RWPE2 (cell line): ENCODE measurements around the gene HERC5.
A peak's percentile ranks its signal among the peaks of the same experiment; 100 is the strongest.

Source experiments
- ATAC-seq: fragments of 200-7000 bp; cut with Tn5 transposase; 3 replicates; pipeline ENCODE4 v1.9.1; 2021; ENCODE audit warnings: low read depth
- DNase-seq: peaks from one replicate; pipeline ENCODE4 v3.0.0-alpha.2; 2020; ENCODE audit warnings: low spot score
- H3K27ac ChIP-seq: fragments of 450-650 bp; 2 replicates; pipeline ENCODE4 v1.5.1; 2017; ENCODE audit warnings: mild to moderate bottlenecking; ENCODE audit not compliant: poor library complexity, severe bottlenecking
- H3K27me3 ChIP-seq: fragments of 250-450 bp; sonication (Bioruptor Pico); 2 replicates; pipeline ENCODE4 v1.5.1; 2021; ENCODE audit warnings: mild to moderate bottlenecking, moderate library complexity; ENCODE audit not compliant: insufficient read depth, poor library complexity, severe bottlenecking
- H3K36me3 ChIP-seq: fragments of 250-450 bp; sonication (Bioruptor Pico); 2 replicates; pipeline ENCODE4 v1.5.1; 2020; ENCODE audit warnings: low read depth, mild to moderate bottlenecking, moderate library complexity
- H3K4me1 ChIP-seq: fragments of 250-450 bp; sonication (Bioruptor Pico); 2 replicates; pipeline ENCODE4 v1.5.1; 2021; ENCODE audit warnings: mild to moderate bottlenecking, moderate library complexity; ENCODE audit not compliant: insufficient read depth, poor library complexity, severe bottlenecking
- H3K4me3 ChIP-seq: fragments of 250-450 bp; sonication (Bioruptor Pico); 2 replicates; pipeline ENCODE4 v1.5.1; 2021; ENCODE audit warnings: mild to moderate bottlenecking, moderate library complexity; ENCODE audit not compliant: severe bottlenecking
- H3K9me3 ChIP-seq: fragments of 250-450 bp; sonication (Bioruptor Pico); 2 replicates; pipeline ENCODE4 v1.5.1; 2021; ENCODE audit warnings: mild to moderate bottlenecking, moderate library complexity; ENCODE audit not compliant: severe bottlenecking
- CTCF ChIP-seq: fragments of 450-650 bp; IDR thresholded peaks from one replicate; pipeline ENCODE4 v1.5.1; 2017; ENCODE audit warnings: mild to moderate bottlenecking, moderate library complexity; ENCODE audit not compliant: poor library complexity, severe bottlenecking

Gene HERC5

GRCh38 chr4:88440146-88440545 is 16.8 kb upstream of the HERC5 start:
- no peak for DNase-seq
- no peaks in the 10 kb centered on the region for H3K36me3 ChIP-seq
- H3K4me3 ChIP-seq = no peak overlapping the region
- TF ChIP-seq CTCF = no peak
- no peak overlapping the region for H3K27ac ChIP-seq
- H3K4me1 ChIP-seq = peaks cover 7% of the 10 kb centered on the region
- H3K27me3 ChIP-seq = no peaks in the 10 kb centered on the region
- no peak for ATAC-seq
- H3K9me3 ChIP-seq = no peaks in the 10 kb centered on the region

- Histone ChIP-seq H3K4me3 (no peak overlapping the region), H3K4me1 (peaks cover 22% of the 10 kb centered on the region), H3K27me3 (no peaks in the 10 kb centered on the region), H3K36me3 (no peaks in the 10 kb centered on the region), H3K27ac (no peak overlapping the region), H3K9me3 (no peaks in the 10 kb centered on the region)
- ATAC-seq = no peak
- DNase-seq = no peak
- no peak for TF ChIP-seq CTCF
Measured at GRCh38 chr4:88441696-88442095, 15.2 kb upstream of the HERC5 start.

- DNase-seq (no peak), ATAC-seq (no peak)
Measured at GRCh38 chr4:88442689-88443191, 14.2 kb upstream of the HERC5 start.

GRCh38 chr4:88443486-88443885 is 13.4 kb upstream of the HERC5 start:
- no peak for TF ChIP-seq CTCF
- H3K4me1 ChIP-seq = peaks cover 22% of the 10 kb centered on the region
- no peaks in the 10 kb centered on the region for H3K36me3 ChIP-seq
- ATAC-seq (no peak), DNase-seq (no peak)
- no peak overlapping the region for H3K4me3 ChIP-seq
- H3K9me3 ChIP-seq = no peaks in the 10 kb centered on the region
- H3K27ac ChIP-seq = no peak overlapping the region
- no peaks in the 10 kb centered on the region for H3K27me3 ChIP-seq

More at GRCh38 chr4:88442689-88443191, 14.2 kb upstream of the HERC5 start:
- TF ChIP-seq CTCF = no peak
- Histone ChIP-seq H3K4me3 (no peak overlapping the region), H3K27me3 (no peaks in the 10 kb centered on the region), H3K4me1 (peaks cover 22% of the 10 kb centered on the region), H3K36me3 (no peaks in the 10 kb centered on the region), H3K27ac (no peak overlapping the region), H3K9me3 (no peaks in the 10 kb centered on the region)

GRCh38 chr4:88445252-88445651 is 11.7 kb upstream of the HERC5 start:
- Histone ChIP-seq H3K4me1 (peaks cover 20% of the 10 kb centered on the region), H3K27ac (peak overlapping the region; percentile 59), H3K36me3 (no peaks in the 10 kb centered on the region), H3K4me3 (no peak overlapping the region), H3K27me3 (no peaks in the 10 kb centered on the region), H3K9me3 (no peaks in the 10 kb centered on the region)
- ATAC-seq (peak; percentile 85), DNase-seq (no peak)
- TF ChIP-seq CTCF = no peak
